Renal cortical epithelial cell (primary cell): ENCODE results near the gene LTBP4. TPM values are rescaled to one million over a fixed set of nuclear protein-coding genes. Genes with fewer than 3 reads are reported as not detected.
A peak's percentile ranks its signal among the peaks of the same experiment; 100 is the strongest.

Experiments used
- DNase-seq: peaks from one replicate; pipeline ENCODE4 v3.0.0-alpha.2; 2011; ENCODE audit warnings: low read depth
- total RNA-seq: library from RNA; depleted of rRNA; stranded (reverse); fragments of >200 nt; gene quantifications from 2 replicates; pipeline ENCODE4 v1.2.3, GENCODE V29; 2014

The LTBP4 gene
- total RNA-seq, 1 donor from 2014 or later: 14.9 TPM

- peak; percentile 50 for DNase-seq
Observed at GRCh38 chr19:40662925-40663694, 61.9 kb downstream of the LTBP4 start.

DNA sequence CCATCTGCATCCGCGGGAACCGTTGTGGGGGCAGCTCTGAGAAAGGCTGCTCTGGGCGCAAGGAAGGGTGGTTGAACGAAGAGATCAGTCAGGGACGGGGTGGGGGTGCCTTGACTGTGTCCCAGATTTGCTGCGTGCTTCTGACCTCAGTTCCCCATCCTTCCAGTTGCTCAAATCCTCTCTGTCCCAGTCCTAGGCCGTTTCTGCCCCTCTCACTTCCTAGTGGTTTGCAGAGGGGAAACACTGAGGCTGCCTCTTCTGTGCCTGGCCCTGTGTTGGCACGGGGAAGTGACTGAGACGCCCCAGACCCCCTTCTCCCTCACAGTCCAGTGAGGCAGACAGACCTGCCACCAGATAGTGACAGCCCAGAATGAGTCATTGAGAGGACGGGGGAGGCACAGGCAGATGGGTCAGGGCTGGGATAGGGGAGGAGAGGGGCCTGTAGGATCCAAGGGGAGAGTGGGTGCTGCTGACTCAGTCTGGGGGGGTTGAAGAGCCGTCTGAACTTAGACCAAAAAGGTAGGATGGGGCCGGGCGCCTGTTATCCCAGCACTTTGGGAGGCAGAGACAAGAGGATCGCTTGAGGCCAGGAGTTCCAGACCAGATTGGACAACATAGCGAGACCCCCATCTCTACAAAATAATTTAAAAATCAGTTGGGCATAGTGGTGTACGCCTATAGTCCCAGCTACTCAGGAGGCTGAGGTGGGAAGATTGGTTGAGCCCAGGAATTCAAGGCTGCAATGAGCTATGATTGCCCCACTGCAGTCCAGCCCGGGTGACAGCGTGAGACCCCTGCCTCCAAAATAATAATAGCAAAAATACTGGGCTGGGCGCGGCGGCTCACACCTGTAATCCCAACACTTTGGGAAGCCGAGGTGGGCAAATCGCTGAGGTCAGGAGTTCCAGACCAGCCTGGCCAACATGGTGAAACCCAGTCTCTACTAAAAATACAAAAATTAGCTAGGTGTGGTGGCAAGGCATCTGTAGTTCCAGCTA is 62.8 kb downstream of the LTBP4 start:
- DNase-seq: no peak

GRCh38 chr19:40666803-40667438 is 65.8 kb downstream of the LTBP4 start:
- no peak for DNase-seq

DNA sequence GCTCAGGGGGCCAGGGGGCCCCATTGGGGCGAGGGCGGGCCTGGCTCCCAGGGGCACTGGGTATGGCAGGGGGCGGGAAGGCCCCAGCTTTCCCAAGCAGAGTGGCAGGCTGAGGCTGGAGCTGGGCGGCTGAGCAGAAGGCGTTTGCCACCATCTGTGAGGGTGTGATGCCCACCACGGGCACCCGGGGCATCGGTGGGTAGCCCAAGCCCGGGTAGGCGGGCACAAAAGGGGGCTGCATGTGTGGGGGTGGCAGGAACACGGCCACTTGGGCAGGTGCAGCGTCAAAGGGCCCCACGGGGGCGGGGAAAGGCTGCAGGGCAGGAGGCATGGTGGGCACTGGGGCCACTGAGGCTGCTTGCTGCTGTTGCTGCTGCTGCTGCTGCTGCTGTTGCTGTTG is 66.4 kb downstream of the LTBP4 start:
- DNase-seq: no peak

- DNase-seq: no peak
Observed at GRCh38 chr19:40668991-40669614, 67.9 kb downstream of the LTBP4 start.

- no peak for DNase-seq
Observed at GRCh38 chr19:40671404-40671803, 70.2 kb downstream of the LTBP4 start.

- DNase-seq: no peak
Observed at GRCh38 chr19:40672038-40672437, 70.9 kb downstream of the LTBP4 start.

- no peak for DNase-seq
Observed at GRCh38 chr19:40672573-40673299, 71.6 kb downstream of the LTBP4 start.

GRCh38 chr19:40673397-40673796 is 72.2 kb downstream of the LTBP4 start:
- DNase-seq: no peak

DNA sequence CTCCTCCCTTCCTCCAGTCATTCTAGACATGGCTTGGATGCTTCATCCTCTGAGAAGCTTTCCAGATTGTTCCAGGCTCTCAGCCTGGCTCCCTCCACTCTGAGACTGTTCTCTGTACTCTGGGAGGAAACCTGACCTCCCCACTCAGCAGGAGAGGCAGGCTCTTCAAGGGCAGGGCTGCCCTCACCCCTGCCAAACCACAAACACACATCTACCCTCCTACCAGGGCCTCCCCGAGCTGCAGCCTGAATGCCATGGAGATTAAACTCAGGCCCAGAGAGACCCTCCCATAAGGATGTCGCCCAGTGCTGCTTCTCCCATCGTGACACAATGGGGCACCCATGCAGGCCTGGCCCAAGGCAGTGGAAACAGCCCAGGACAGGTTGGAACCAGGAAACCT is 73.1 kb downstream of the LTBP4 start:
- DNase-seq: no peak

GRCh38 chr19:40677156-40677555 is 76.0 kb downstream of the LTBP4 start:
- no peak for DNase-seq

Other genes starting within 250 kb of the LTBP4 start
- gene HIPK4, start 211.2 kb upstream of the LTBP4 start, total RNA-seq: not detected in 2 replicates
- gene PRX, start 188.0 kb upstream of the LTBP4 start, total RNA-seq: 0.52 and 1.0 TPM in 2 replicates
- 13.3 and 17.0 TPM in 2 replicates for gene SERTAD1, start 175.4 kb upstream of the LTBP4 start, total RNA-seq
- 13.2 and 21.5 TPM in 2 replicates for gene SERTAD3, start 157.0 kb upstream of the LTBP4 start, total RNA-seq
- gene BLVRB, start 135.6 kb upstream of the LTBP4 start, total RNA-seq: 43.0 and 59.6 TPM in 2 replicates
- 0.89 and 2.4 TPM in 2 replicates for gene SPTBN4, start 134.4 kb upstream of the LTBP4 start, total RNA-seq
- 32.8 and 53.5 TPM in 2 replicates for gene SHKBP1, start 24.5 kb upstream of the LTBP4 start, total RNA-seq
- 9.9 and 31.0 TPM in 2 replicates for gene NUMBL, start 89.3 kb downstream of the LTBP4 start, total RNA-seq
- 18.6 and 44.0 TPM in 2 replicates for gene COQ8B, start 115.5 kb downstream of the LTBP4 start, total RNA-seq
- 17.6 and 25.0 TPM in 2 replicates for gene ITPKC, start 115.7 kb downstream of the LTBP4 start, total RNA-seq
- 0.35 and 4.5 TPM in 2 replicates for gene ACTMAP, start 149.1 kb downstream of the LTBP4 start, total RNA-seq
- 17.4 and 20.5 TPM in 2 replicates for gene SNRPA, start 149.8 kb downstream of the LTBP4 start, total RNA-seq
- not detected in 2 replicates for gene MIA, start 174.2 kb downstream of the LTBP4 start, total RNA-seq
- gene RAB4B, start 176.9 kb downstream of the LTBP4 start, total RNA-seq: 5.9 and 9.9 TPM in 2 replicates
- 76.1 and 89.3 TPM in 2 replicates for gene EGLN2, start 197.8 kb downstream of the LTBP4 start, total RNA-seq
- gene CYP2A6, start 249.1 kb downstream of the LTBP4 start, total RNA-seq: not detected in 2 replicates